Activated CD8-positive, alpha-beta memory T cell treated with anti-CD3 and anti-CD28 coated beads, Interleukin-2, amount 50 U/mL, for 1 hour (primary cell): ENCODE data around the gene MRPS11.
"Not testable (repeated sequence)": the region's sequence is repeated elsewhere in the genome, so short reads cannot be mapped to it uniquely, and the experiment has no call there.

Source experiments
- DNase-seq: peaks from one replicate; pipeline ENCODE4 v3.0.0-alpha.2; 2020; ENCODE audit errors: extremely low read depth

The MRPS11 gene

DNA sequence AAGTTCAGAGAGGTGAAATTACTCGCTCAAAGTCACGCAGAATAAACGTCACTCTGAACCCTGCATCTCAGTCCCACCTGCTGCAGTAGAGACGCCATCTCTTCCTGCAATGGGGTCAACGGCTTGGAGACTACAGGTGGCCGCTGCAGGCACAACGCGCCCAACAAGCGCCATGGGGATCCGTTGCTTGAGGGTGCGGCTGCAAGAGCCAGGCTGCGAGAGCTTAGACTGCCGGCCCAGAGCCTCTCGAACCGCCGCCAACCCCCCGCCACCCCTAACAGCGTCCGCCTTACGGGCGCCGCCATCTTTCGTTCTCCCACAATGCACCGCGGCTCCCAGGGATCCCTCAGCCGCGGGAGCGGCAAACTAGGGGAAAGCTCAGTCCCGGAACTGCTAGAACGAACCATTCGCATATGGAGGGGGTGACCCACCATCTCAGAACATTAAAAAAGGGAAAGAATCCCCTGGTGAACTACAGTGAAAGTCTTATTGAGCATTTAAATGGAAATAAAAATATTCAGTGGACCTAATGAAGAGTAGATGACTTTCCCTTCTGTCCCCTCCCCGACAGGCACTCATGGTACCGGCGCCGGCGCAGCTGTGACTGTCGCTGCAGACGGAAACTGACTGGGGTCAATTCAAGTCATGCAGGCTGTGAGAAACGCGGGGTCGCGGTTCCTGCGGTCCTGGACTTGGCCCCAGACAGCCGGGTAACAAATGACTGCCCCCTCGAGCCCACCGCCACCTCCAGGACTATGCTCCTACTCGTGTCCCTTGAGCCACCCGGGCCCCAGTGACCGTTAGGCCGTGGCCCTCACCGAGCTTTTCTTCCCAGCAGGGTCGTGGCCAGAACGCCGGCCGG lies at the start of gene MRPS11, which contains the start of gene MRPL46:
Gene MRPS11, plus strand, starts transcription at position 636 of the 862 bp plus-strand sequence. Its CDS starts 10 bp downstream, at position 646.
Gene MRPL46, minus strand, starts transcription at position 316 of the 862 bp plus-strand sequence. Its CDS starts 11 bp downstream, at position 305.
- peak; percentile 66 for DNase-seq

- no peak for DNase-seq
Observed at GRCh38 chr15:88419830-88420229, 47.7 kb upstream of the MRPS11 start.

DNA sequence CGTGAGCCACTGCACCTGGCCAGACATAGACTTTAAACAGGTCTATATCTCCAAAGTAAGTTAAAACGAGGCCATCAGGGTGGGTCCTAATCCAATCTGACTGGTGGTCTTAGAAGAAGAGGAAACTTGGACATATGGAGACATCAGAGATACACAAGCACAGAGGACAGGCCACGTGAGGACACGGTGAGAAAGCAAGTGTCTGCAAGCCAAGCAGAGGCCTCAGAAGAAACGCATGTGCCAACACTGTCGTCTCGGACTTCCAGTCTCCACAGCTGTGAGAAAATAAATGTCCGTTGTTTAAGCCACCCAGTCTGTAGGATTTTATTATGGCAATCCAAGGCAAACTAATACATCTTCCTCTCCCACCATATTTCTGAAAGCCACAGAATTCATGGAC lies 44.2 kb upstream of the MRPS11 start:
- no peak for DNase-seq

- no peak for DNase-seq
Observed at GRCh38 chr15:88426304-88426703, 41.2 kb upstream of the MRPS11 start.

- DNase-seq = no peak
Observed at GRCh38 chr15:88428053-88428452, 39.5 kb upstream of the MRPS11 start.

DNA sequence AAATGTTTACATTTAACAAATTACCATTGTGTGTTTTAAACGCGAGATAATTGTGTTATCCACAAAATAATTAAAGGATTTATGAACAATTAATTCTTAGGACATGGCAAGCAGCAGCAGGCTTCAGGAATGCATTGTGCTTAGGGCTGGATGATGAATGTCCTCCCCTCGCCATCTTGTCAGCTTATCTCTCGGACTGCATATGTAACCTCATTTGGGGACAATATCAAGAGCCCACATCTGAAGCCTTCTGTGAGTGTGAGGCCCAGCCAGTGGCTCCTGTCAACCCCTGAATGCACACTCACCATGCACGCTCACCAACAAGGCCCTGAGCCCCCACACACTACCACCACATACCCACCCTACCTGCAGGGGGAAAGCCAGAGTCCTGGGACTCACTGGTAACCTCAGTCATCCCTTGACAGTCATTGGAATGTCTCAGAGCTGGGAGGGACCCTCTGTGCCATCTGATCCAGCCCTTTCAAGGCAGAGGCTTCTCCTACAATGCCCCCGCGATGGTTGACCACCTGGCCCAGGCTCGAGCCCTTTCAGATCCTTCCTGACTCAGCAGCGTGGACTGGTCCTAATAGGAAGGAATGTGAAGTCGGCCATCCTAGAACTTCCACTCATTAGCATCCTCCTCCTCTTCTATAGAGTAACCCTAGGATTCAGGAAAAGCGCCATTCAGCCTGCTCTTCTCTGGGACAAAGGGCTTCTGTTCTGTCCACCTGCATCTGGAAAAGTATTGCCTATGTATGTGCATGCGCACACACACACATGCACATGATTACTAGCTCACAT lies 38.5 kb upstream of the MRPS11 start:
- DNase-seq = no peak

GRCh38 chr15:88430051-88430450 lies 37.5 kb upstream of the MRPS11 start:
- no peak for DNase-seq

DNA sequence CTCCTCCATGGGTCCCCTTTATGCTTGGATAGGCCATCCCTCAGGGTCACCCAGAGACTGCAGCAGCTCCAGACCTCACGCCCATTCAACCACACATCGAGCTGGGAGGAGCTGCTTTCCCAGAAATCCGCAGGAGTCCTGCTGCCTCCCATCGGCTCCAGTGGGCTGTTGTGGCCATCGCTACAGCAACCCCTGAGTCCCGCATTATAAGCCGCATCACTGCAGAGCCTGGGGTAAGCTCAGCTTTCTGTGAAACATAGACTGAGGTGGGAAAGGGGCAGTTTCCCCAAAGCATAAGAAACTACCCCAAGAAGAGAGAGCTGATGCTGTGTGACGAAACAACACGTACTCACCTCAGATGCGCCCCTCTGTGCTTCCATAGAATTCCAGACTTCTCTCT lies 36.1 kb upstream of the MRPS11 start:
- DNase-seq = no peak

- DNase-seq = no peak
Observed at GRCh38 chr15:88433046-88433685, 34.3 kb upstream of the MRPS11 start.

DNA sequence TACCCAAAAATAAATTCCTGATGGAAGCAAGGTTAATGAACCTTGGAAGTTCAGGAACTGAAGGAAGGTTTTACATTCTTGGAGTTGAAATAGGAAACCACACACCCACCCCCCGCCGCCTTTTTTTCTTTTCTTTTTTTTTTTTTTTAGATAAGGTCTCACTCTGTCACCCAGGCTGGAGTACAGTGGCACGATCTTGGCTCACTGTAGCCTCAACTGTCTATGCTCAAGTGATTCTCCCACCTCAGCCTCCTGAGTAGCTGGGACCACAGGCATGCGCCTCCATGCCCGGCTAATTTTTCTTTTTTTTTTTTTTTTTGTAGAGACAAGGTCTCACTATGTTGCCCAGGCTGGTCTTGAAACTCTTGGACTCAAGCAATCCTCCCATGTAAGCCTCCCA lies 33.4 kb upstream of the MRPS11 start:
- not testable (repeated sequence) for DNase-seq

DNA sequence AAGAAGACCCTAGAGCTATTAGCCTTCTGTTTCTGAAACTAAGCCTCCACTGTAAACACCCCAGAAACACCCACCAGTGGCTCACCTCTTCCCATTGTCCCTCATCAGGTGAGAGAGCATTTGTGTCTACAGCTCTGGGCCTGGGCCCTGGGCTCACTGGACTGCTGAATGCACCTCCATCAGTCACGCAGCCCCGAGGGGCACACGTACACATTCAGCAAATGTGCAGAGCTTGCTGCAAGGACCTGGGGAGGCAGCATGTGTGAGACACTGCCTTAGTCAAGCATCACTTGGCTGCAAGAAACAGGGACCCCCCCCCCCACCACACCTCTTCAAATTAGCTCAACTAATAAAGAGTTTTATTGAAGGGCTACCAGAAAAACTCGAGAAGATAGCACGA lies 29.3 kb upstream of the MRPS11 start:
- no peak for DNase-seq

DNA sequence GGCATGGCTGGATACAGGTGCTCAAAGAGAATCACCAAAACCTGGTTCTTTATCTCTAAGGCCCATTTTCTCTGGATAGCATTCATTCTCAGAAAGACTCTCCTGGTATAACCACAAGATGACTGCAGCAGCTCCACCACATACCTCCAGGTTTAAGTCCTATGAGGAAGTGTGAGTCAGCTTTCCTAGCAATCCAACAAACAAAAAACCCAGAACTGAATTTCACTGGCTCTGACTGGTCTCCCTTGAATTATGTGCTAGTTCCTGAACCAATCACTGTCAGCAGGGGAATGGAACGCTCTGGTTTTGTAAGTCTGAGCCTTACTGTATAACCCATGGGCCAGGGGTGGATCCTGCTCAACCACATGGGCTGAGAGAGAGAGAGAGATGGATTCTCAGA lies 27.5 kb upstream of the MRPS11 start:
- DNase-seq = no peak

DNA sequence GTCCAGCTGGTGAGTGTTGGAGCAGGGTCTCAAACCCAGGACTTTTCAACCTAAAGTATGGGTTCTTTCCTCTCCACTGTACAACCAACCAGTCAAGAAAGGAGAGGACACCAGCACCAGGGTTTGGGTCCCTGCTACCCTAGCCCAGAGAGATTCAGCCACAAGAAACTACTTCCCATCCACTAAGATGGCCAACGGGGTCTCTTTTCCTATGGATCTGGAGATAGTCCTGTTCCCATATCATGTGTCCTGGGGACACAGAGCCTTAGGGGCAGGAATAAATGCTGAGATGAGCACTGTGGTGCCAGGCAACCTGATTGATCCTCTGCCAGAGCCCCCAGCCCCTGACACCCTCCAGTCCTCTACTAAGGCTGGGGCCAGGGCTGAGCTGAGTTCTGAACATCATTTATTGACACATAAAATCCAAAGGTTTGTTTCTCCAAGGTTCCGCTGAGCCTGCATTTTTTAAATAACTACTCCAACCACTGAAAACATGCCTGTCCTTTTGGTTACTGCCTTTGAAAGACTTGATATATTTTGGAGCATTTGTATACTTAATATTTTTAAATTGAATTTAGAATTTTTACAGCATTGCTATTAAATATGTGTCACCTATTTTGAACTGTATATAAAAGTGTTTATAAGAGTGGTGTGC lies 26.3 kb upstream of the MRPS11 start:
- no peak for DNase-seq

GRCh38 chr15:88447206-88447605 lies 20.3 kb upstream of the MRPS11 start:
- DNase-seq = no peak

GRCh38 chr15:88447741-88448140 lies 19.8 kb upstream of the MRPS11 start:
- no peak for DNase-seq

DNA sequence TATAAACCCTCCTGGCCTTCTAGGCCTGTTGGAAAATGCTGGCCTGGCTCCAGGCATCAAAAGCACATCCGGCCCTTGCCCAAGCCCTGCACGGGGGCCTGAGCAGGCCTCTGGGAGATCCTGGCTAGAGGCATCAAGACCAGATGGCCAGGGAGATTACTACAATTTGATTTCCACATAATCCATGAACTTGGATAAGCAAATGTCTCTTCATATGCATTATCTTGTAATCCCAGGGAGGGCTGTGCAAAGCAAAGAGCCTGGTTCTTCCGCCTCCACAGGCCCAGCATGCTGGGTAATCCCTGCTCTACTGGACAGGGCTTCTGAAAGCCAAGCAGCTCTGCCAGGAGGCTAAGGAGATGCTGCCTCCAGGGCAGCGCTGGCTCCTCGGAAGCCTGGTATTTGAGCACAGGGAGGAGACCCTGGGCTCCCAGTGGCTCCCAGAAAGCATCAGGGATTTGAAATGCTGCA lies 18.5 kb upstream of the MRPS11 start:
- no peak for DNase-seq

DNA sequence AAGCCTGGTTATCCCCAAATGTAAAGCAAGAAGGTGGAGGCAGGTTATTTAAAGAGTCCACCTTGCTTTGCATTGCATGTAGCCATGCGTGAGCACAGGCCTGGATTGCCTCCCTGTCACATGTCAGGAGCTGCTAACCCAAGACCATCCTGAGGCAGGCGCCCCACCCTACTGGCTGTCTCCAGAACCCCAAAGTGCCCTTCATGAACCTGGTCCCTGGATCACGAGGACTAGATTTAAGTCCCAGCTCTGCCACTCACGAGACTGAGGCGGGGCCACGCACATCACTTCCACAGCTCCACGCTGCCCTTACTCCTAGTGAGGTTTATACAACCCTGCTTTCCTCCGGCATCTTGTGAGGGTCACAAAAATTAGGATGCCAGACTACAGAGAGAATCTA lies 17.9 kb upstream of the MRPS11 start:
- no peak for DNase-seq

DNA sequence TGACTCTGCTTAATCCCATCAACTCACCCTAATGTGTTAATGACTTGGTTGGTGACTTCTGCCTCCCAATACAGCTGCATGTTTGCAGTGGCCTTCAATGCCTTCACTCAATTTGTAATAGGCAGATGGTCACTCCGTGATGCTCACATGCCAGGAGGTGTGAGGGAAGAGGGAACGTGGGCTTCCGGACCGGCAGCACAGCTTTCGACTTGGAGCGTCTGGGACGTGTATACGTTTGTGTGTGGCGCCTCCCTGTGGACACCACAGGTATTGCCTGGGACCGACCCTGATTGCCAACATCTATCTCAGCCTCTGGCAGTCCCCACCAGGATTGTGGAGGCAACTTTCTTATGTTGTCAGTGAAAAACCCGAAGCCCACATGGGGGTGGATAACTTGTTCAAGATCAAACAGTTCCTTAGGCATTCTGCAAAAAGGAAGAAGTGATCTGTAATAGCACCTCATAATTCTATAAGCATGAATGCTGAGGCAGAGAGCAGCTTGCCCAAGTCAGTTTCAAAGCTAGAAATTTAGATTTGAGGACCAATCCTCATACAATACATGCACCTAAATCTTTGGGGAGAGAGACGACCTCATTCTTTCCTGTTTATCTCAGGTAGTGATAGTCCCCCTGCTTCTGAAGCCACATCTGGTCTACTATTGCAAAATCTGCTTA lies 17.2 kb upstream of the MRPS11 start:
- DNase-seq = no peak

- no peak for DNase-seq
Observed at GRCh38 chr15:88453651-88454050, 13.9 kb upstream of the MRPS11 start.

DNA sequence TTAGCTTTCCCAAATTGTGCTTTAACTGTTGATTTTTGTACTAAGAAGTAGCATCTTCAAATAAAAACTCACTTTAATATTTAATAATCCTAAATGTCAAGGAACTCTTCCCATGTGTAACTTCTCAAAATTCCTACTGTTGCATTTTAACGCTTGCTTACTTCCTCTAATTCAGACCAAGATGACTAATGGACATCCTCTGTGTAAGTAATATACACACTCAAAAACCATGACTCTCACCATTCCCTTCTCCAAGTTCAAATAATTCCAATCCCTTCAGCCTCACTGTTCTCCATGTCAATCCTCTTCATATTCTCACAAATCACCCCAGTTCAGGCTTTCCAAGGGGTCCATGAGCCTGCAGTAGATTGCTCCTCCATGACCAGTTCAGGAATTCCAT lies 13.3 kb upstream of the MRPS11 start:
- no peak for DNase-seq
